A673 (cell line): ENCODE measurements around the gene ITGBL1.

ENCODE experiments used
- EZH2 ChIP-seq: fragments of 200-600 bp; sonication (generic); IDR thresholded peaks from 2 replicates; pipeline ENCODE4 v1.6.1; 2017; ENCODE audit warnings: borderline replicate concordance, low read depth, mild to moderate bottlenecking, mixed read lengths, antibody characterized with exemption, low read length; ENCODE audit not compliant: poor library complexity, severe bottlenecking
- TF ChIP-seq, protein P1 (sequence below): fragments of 300-800, 200-600 bp; sonication (generic); conservative IDR thresholded peaks from 2 replicates; pipeline ENCODE4 v1.5.1; 2017; ENCODE audit warnings: low read depth, mild to moderate bottlenecking, antibody characterized with exemption, low read length, moderate library complexity, mixed read lengths

DNA sequence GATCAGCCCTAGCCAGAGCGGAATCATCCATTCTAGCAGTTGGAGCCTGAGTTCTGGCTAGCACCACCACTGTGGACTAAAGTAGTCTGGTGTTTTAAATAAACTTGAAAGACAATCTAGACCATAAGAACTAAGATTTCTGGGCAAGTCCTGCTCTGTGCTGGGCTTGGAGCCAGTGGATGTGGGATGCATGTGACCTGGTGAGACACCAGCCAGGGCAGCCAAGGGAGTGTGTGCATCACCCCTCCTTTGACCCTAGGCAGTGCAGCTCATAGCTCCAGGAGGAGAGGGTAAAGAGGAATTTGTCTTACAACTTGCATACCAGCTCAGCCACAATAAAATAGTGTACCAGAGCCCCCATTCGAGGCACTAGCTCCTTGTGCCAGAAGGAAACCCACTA is 21.0 kb downstream of the ITGBL1 start:
- TF ChIP-seq EZH2: no peak
- TF ChIP-seq, protein P1, sequence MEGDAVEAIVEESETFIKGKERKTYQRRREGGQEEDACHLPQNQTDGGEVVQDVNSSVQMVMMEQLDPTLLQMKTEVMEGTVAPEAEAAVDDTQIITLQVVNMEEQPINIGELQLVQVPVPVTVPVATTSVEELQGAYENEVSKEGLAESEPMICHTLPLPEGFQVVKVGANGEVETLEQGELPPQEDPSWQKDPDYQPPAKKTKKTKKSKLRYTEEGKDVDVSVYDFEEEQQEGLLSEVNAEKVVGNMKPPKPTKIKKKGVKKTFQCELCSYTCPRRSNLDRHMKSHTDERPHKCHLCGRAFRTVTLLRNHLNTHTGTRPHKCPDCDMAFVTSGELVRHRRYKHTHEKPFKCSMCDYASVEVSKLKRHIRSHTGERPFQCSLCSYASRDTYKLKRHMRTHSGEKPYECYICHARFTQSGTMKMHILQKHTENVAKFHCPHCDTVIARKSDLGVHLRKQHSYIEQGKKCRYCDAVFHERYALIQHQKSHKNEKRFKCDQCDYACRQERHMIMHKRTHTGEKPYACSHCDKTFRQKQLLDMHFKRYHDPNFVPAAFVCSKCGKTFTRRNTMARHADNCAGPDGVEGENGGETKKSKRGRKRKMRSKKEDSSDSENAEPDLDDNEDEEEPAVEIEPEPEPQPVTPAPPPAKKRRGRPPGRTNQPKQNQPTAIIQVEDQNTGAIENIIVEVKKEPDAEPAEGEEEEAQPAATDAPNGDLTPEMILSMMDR: no peak
